Mesothelial cell of epicardium (in vitro differentiated cells): ENCODE measurements around the gene REV3L. TPM values are rescaled to one million over a fixed set of nuclear protein-coding genes. Genes with fewer than 3 reads are reported as not detected.

Experiments used
- DNase-seq, 2 experiments: peaks; one replicate each; pipeline ENCODE4 v3.0.0; 2021; ENCODE audit warnings: low spot score in 2 of 2; ENCODE audit not compliant: unreplicated experiment in 2 of 2
- H3K27ac Mint-ChIP-seq: 2 replicates; pipeline ENCODE4 v1.8.0; 2021; ENCODE audit warnings: mixed read lengths
- H3K27me3 Mint-ChIP-seq: 2 replicates; pipeline ENCODE4 v1.8.0; 2021; ENCODE audit warnings: low read depth, mixed read lengths
- H3K36me3 Mint-ChIP-seq: 2 replicates; pipeline ENCODE4 v1.8.0; 2021; ENCODE audit warnings: mixed read lengths
- H3K4me1 Mint-ChIP-seq: 2 replicates; pipeline ENCODE4 v1.8.0; 2021; ENCODE audit warnings: mixed read lengths
- H3K4me3 Mint-ChIP-seq: 2 replicates; pipeline ENCODE4 v1.8.0; 2021; ENCODE audit warnings: mild to moderate bottlenecking, moderate library complexity, mixed read lengths
- H3K9me3 Mint-ChIP-seq: 2 replicates; pipeline ENCODE4 v1.8.0; 2021; ENCODE audit warnings: mixed read lengths
- total RNA-seq: library from RNA; stranded (reverse); gene quantifications from 3 replicates; pipeline ENCODE4 v1.2.1, GENCODE V29; 2021
- TF ChIP-seq, protein P1 (sequence below): fragments of 200-600 bp; sonication (generic); IDR thresholded peaks from one replicate; pipeline ENCODE4 v1.5.0; 2021; ENCODE audit warnings: antibody characterized with exemption; ENCODE audit not compliant: unreplicated experiment

Gene REV3L
- total RNA-seq, 1 donor from 2014 or later, result 41.7 TPM

DNA sequence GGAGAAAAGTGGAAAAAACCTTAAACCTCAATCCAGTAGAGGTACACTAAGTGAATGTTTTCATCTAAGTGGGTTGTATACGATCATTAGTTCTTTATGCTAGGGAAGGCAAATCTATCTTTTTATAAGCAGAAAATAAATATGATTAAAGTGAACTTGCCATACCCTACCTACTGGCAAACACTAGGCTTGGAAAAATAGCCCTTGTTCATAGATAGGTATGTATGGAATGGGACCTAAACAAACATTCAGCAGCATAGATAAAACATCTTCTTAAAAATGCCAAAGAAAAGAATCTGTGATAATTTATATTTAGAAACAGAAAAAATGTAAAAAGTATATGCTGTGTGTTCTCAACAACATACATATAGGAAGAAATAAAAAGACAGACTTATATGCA, 18.8 kb downstream of the REV3L start:
- TF ChIP-seq, protein P1, sequence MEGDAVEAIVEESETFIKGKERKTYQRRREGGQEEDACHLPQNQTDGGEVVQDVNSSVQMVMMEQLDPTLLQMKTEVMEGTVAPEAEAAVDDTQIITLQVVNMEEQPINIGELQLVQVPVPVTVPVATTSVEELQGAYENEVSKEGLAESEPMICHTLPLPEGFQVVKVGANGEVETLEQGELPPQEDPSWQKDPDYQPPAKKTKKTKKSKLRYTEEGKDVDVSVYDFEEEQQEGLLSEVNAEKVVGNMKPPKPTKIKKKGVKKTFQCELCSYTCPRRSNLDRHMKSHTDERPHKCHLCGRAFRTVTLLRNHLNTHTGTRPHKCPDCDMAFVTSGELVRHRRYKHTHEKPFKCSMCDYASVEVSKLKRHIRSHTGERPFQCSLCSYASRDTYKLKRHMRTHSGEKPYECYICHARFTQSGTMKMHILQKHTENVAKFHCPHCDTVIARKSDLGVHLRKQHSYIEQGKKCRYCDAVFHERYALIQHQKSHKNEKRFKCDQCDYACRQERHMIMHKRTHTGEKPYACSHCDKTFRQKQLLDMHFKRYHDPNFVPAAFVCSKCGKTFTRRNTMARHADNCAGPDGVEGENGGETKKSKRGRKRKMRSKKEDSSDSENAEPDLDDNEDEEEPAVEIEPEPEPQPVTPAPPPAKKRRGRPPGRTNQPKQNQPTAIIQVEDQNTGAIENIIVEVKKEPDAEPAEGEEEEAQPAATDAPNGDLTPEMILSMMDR, result no peak
- no peaks in the 10 kb centered on the region for H3K27me3 Mint-ChIP-seq
- H3K36me3 Mint-ChIP-seq, result peaks cover 16% of the 10 kb centered on the region
- peaks cover 18% of the 10 kb centered on the region for H3K9me3 Mint-ChIP-seq
- peak overlapping the region; percentile 72 for H3K27ac Mint-ChIP-seq
- no peak for DNase-seq
- H3K4me1 Mint-ChIP-seq, result peaks cover 26% of the 10 kb centered on the region
- no peak overlapping the region for H3K4me3 Mint-ChIP-seq

DNA sequence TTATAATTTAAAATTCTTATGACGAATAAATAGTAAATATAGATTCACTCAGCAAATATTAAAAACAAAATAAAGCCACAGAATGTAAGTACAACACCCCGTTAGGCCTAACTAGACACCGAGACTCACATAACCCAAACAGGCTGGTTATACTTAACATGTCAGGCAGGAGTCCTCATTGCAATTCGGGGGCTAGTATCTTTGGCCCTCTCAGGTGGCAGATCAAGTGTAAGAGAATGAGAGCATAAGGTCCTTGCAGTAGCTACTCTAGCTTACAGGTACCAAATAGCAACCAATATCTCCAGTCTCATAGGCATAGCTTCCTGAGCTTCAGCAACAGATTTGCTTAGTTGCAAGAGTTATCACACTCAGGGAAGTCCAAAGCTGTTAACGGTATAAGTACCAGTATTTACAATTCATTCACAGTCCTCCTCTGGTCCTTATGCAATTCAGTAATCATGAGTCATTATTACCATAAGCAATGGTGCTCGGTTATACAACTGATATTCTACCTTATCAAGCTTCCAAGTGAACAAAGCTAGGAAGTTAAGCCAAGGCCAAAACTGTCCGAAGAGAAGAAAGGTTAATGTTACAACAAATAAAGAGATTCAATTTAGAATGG, 20.1 kb downstream of the REV3L start:
- H3K9me3 Mint-ChIP-seq, result peaks cover 31% of the 10 kb centered on the region
- H3K4me1 Mint-ChIP-seq, result peaks cover 14% of the 10 kb centered on the region
- TF ChIP-seq, protein P1, result no peak
- H3K27me3 Mint-ChIP-seq, result no peaks in the 10 kb centered on the region
- DNase-seq, result no peak
- no peak overlapping the region for H3K27ac Mint-ChIP-seq
- H3K4me3 Mint-ChIP-seq, result no peak overlapping the region
- peaks cover 29% of the 10 kb centered on the region for H3K36me3 Mint-ChIP-seq

DNA sequence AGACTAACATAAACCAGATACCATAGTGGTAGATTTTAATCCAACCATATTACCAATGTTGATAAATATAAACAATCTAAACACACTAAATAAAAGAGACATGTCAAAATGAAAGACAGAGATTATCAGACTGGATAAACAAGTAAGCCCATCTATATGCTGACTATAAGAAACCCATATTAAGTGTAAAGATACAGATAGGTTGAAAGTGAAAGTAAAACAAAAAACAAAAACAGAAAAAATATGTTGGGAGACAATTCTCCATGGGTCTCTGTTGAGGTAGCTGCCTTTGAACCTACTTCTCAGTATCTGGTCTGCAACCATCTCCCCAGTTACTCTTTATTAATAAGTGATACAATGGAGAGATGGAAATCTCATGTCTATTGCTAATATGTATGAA, 21.2 kb downstream of the REV3L start:
- TF ChIP-seq, protein P1, result no peak
- no peak for DNase-seq
- H3K9me3 Mint-ChIP-seq, result peaks cover 37% of the 10 kb centered on the region
- no peaks in the 10 kb centered on the region for H3K27me3 Mint-ChIP-seq
- peaks cover 6% of the 10 kb centered on the region for H3K4me1 Mint-ChIP-seq
- no peak overlapping the region for H3K4me3 Mint-ChIP-seq
- no peak overlapping the region for H3K27ac Mint-ChIP-seq
- peaks cover 34% of the 10 kb centered on the region for H3K36me3 Mint-ChIP-seq

DNA sequence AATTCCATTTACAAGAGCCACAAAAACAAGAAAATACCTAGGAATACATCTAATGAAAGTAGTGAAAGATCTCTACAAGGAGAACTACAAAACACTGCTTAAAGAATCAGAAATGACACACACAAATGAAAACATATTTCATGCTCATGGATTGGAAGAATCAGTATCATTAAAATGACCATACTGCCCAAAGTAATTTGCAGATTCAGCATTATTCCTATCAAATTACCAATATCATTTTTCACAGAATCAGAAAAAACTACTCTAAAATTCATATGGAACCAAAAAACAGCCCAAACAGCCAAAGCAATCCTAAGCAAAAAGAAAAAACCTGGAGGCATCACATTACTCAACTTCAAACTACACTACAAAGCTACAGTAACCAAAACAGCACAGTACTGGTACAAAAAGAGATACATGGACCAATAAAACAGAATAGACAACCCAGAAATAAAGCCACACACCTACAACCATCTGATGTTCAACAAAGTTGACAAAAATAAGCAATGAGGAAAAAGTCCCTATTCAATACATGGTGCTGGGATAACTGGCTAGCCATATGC, 24.3 kb downstream of the REV3L start:
- Mint-ChIP-seq H3K4me1 (peaks cover 7% of the 10 kb centered on the region), H3K27me3 (no peaks in the 10 kb centered on the region), H3K36me3 (peaks cover 39% of the 10 kb centered on the region), H3K4me3 (no peak overlapping the region), H3K9me3 (peaks cover 37% of the 10 kb centered on the region), H3K27ac (no peak overlapping the region)
- DNase-seq, result no peak
- TF ChIP-seq, protein P1, result no peak

DNA sequence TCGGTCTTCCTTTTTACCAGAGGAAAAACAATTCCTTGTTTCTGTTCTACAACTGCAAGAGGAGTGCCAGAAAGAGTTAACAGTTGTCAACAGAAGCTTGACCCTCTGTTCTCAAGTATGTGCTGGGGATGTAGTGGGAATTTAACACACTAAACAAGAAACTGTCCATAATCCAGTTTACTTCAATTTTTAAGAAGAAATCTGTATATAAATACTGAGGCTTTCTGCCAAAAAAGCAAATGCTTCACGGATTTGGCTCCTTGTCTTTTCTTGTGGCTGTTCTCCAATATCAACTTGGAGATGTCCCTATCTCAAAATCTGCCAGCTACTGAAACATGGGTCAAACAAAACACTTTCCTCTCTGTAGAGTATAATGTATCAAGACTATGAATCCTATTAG, 26.8 kb downstream of the REV3L start:
- no peak overlapping the region for H3K27ac Mint-ChIP-seq
- H3K9me3 Mint-ChIP-seq, result peaks cover 33% of the 10 kb centered on the region
- no peak overlapping the region for H3K4me3 Mint-ChIP-seq
- H3K4me1 Mint-ChIP-seq, result peaks cover 5% of the 10 kb centered on the region
- TF ChIP-seq, protein P1, result no peak
- no peak for DNase-seq
- H3K36me3 Mint-ChIP-seq, result peaks cover 38% of the 10 kb centered on the region
- H3K27me3 Mint-ChIP-seq, result no peaks in the 10 kb centered on the region
